SU-DHL-6 (cell line): ENCODE data around the gene IRGQ.

ENCODE experiments used
- EZH2phosphoT487 ChIP-seq: fragments of 200-600 bp; sonication (generic), shearing (Covaris generic); conservative IDR thresholded peaks from 2 replicates; pipeline ENCODE4 v1.6.1; 2018; ENCODE audit warnings: mild to moderate bottlenecking, antibody characterized with exemption, low read length, moderate library complexity, mixed read lengths
- TF ChIP-seq, protein P1 (sequence below): fragments of 200-600 bp; sonication (generic); IDR thresholded peaks from one replicate; pipeline ENCODE4 v1.5.1; 2017; ENCODE audit warnings: antibody characterized with exemption, mild to moderate bottlenecking, low read length, moderate library complexity; ENCODE audit not compliant: insufficient read depth, poor library complexity, severe bottlenecking

GRCh38 chr19:43597876-43598275 is 1.9 kb upstream of the IRGQ start:
- TF ChIP-seq, protein P1, sequence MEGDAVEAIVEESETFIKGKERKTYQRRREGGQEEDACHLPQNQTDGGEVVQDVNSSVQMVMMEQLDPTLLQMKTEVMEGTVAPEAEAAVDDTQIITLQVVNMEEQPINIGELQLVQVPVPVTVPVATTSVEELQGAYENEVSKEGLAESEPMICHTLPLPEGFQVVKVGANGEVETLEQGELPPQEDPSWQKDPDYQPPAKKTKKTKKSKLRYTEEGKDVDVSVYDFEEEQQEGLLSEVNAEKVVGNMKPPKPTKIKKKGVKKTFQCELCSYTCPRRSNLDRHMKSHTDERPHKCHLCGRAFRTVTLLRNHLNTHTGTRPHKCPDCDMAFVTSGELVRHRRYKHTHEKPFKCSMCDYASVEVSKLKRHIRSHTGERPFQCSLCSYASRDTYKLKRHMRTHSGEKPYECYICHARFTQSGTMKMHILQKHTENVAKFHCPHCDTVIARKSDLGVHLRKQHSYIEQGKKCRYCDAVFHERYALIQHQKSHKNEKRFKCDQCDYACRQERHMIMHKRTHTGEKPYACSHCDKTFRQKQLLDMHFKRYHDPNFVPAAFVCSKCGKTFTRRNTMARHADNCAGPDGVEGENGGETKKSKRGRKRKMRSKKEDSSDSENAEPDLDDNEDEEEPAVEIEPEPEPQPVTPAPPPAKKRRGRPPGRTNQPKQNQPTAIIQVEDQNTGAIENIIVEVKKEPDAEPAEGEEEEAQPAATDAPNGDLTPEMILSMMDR, result no peak
- no peak for TF ChIP-seq EZH2phosphoT487
